Uterus (tissue), 2 donors: ENCODE data around the gene ATP6V1A.

ENCODE experiments used
- CTCF ChIP-seq, 4 experiments: fragments of 200-600 bp in 2 of 4; fragments of 450-650 bp in 2 of 4; sonication (generic) in 2 of 4; IDR thresholded peaks; one replicate each; pipeline ENCODE4 v1.5.1; 2016 to 2019; ENCODE audit warnings: antibody characterized with exemption in 4 of 4, mild to moderate bottlenecking in 2 of 4, moderate library complexity in 1 of 4
- POLR2A ChIP-seq, 2 donors: fragments of 450-650 bp; IDR thresholded peaks; one replicate each; pipeline ENCODE4 v1.6.1; 2016; ENCODE audit warnings: antibody characterized with exemption in 2 of 2, mild to moderate bottlenecking in 1 of 2, moderate library complexity in 1 of 2

DNA sequence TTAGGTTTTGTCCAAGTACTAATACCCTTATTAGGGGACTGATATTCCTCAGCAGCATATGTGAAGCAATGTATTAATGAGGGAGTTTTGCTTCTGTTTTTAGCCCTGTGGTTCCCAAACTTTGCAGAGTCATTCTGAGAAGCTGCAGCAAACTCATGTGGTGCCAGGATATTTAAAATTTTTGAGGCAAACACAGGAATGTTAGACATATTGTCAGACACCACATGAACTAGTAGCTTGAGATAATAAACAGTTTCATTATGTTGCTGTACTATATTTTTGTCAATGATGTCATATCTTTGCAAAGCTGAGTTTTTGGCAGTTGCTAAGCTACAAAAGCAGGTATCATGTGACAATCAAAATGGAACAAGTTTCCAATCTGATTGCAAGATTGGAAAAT lies 36.6 kb downstream of the ATP6V1A start:
- TF ChIP-seq CTCF (IDR thresholded peaks at IDR 0.05) (no peak), POLR2A (IDR thresholded peaks at IDR 0.05) (no peak)
